SH-SY5Y (cell line): ENCODE results near the gene SFT2D1.

Source experiments
- GATA2 ChIP-seq: IDR thresholded peaks from 2 replicates; pipeline ENCODE4 v1.6.1; 2011; ENCODE audit warnings: mild to moderate bottlenecking, low read depth, low read length
- GATA3 ChIP-seq: IDR thresholded peaks from 2 replicates; pipeline ENCODE4 v1.6.1; 2011; ENCODE audit warnings: low read depth, mild to moderate bottlenecking, low read length, moderate library complexity

Gene SFT2D1

DNA sequence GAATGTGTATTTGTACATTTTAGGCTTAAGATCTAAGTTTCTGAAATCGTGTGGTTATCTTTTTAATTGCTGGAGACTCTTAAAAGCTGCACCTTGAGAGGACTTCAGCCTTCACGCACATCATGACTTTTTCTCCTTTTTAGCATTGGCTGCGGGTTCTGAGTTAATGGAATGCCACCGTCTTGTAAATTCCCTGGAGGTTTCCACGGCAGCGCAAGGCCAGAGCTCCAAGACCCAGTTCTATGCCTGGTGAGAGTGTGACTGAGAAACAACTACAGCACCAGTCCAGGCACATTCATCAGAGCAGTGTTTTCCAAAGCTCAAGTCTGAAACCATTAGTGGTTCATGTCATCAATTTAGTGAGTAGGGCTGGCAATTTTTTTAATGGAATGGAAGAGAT lies 57.1 kb downstream of the SFT2D1 start:
- TF ChIP-seq GATA2 (no peak), GATA3 (no peak)

DNA sequence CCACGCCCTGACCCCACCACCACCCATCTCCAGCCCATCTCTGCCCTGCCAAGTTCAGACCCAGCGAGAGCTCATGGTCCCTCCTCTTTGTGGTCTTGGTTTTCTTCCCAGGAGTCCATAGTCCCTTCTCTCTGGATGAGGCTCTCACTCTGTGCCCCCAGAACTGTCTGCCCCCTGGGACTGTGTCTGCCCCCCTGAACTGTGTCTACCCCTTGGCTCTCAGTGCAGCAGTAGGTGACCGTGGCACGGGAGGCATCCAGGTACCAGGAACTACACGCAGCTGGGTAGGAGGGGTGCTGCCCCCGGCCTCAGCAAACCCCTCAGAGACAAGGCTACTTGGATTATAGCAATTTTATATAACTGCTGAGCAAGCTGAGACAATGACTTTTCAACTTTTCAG lies 57.7 kb downstream of the SFT2D1 start:
- TF ChIP-seq GATA2: no peak
- no peak for TF ChIP-seq GATA3

DNA sequence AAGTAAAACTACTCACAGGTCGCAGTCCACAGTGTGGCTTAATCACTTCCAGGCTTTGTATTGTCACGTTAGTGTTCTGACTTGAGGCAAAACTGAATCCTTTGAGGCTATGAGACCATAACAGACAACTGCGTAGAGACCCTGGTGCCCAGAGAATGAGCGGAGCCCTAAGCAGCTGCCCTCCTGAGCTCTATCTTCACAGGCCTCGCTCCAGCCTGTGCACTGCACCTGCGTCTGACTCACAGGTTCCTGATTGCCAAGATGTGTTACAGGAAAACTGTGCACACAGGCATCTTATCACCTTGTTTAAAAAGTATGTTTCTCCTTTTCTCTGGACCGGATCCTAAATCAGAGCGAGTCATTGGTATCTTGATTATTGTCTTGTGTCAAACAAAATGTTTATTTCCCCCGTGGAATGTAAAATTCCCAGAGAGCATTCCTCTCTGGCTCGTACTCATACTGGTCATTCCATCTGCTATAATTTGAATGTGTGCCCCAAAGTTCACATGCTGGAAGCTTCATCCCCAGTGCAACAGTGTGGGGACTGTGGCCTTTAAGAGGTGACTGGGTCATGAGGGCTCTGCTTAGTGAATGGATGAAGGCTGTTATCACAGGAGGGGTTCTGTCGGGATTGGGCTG lies 59.8 kb downstream of the SFT2D1 start:
- TF ChIP-seq GATA3 (no peak), GATA2 (no peak)

DNA sequence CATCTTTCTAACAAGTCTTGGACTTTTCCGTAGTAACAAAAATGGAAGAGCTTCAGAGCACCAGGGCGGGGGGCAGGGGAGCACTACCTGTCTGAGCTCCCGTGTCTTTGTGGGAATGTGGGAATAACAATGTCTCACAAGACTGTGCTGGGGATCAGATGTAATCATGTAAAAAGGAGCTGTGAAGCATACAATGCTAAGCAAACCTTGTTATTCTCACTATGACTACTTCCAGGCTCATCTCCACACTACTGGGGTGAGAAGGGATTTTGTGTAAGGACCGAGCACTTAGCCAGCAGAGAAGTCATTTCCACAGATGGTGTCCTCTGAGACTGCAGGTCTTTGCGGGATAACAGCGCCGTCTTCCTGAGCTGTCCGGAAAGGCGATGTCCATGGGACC lies 61.2 kb downstream of the SFT2D1 start:
- TF ChIP-seq GATA2: no peak
- no peak for TF ChIP-seq GATA3

DNA sequence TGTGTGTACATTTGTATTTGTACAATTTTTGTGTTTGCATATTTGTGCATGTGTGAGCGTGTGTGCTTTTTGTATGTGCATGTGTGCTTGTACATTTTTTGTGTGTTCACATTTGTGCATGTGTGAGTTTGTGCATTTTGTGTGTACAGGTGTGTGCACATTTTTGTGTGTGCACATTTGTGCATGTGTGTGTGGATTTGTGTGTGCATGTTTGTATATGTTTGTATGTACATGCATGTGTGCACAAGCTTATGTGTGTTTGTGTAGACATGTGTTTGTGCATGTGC lies 63.0 kb downstream of the SFT2D1 start:
- TF ChIP-seq GATA2 (no peak), GATA3 (no peak)

DNA sequence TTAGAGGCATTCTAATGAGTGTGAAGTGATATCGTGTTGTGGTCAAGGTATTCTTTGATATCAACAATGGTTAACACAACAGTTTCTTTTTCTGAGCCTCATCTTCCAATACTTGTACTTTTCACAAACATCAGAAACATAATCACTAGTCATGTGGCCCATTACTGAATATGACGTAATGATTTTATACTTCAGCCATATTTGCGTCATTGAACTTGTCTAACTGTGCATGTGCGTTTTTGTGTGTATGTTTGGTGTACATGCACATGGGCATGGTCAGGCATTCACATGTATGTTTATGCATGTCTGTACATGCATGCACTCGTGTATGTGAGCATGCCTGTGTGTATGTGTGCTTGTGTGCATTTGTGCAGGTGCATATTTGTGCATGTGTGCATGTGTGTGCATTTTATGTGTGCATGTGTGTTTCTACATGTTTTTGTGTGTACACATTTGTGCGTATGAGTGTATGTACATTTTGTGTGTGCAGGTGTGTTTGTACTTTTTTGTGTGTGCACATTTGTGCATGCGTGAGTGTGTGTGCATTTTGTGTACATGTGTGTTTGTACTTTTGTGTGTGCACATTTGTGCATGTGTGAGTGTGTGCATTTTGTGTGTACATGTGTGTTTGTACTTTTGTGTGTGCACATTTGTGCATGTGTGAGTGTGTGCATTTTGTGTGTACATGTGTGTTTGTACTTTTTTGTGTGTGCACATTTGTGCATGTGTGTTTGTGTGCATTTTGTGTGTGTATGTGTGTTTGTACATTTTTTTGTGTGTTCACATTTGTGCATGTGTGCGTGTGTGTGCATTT lies 63.6 kb downstream of the SFT2D1 start:
- TF ChIP-seq GATA3: no peak

DNA sequence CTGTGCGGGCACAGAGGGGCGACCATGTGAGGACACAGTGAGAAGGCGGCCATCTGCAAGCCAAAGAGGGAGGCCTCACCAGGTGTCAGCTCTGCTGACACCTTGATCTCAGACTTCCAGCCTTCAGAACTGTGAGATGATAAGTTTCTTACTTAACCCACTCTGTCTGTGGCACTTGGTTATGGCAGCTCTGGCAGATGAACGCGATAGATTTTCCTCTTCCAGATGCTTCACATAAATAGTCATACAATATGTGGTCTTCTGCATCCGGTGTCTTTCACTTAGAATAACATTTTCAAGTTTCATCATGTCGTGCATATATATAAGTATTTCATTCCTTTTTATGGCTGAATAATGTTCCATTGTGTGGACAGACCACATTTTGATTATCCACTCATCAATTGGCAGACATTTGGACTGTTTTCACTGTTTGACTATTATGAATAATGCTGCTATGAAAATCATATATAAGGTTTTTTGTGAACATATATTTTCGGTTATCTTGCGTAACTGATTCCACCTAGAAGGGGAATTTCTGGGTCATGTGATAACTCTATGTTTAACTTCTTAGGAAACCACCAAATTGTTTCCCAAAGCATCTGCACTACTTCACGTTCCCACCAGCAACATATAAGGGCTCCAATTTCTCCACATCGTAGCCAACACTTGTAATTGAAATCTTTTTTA lies 64.3 kb downstream of the SFT2D1 start:
- TF ChIP-seq GATA2 (no peak), GATA3 (no peak)

DNA sequence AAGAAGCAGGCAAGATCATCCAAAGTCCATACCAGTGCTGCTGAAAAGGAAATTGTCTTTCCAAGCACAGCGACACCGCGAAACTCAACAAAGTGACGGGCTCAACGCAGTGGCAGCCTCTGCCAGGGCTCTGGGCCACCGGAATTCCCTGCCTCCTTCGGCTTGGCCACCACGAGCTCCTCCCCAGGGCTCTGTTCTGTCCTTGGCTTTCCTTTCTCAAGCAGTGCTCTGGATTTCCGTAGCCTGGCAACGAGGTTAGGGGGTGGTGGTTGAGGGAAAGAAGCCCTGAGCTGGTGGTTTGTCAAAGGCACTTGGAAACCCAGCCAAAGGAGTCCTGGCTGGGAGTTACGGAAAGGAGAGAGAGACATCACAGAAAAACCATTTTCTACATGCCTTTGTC lies 65.3 kb downstream of the SFT2D1 start:
- TF ChIP-seq GATA3 (no peak), GATA2 (no peak)

DNA sequence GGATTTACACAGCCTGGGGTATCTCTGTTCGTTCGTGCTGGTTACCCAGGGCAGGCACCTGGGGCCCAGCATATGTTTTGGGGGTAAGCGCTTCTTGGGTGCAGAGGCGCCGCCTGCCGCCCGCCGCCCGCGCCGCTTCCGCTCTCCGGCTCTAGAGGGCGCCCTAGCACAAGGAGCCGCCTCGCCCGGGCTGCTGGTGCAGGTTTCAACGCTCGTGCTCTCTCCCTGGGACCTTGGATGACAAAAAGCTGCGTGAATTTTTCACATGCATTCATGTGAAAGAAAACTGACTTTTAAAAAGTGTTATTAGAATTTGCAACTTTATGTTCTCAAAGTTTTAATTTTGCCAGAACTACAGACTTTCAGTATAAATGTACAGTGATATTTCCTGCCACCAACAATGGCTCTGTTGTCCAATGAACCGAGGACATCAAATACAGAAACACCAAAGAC lies 66.6 kb downstream of the SFT2D1 start:
- TF ChIP-seq GATA2 (no peak), GATA3 (no peak)

DNA sequence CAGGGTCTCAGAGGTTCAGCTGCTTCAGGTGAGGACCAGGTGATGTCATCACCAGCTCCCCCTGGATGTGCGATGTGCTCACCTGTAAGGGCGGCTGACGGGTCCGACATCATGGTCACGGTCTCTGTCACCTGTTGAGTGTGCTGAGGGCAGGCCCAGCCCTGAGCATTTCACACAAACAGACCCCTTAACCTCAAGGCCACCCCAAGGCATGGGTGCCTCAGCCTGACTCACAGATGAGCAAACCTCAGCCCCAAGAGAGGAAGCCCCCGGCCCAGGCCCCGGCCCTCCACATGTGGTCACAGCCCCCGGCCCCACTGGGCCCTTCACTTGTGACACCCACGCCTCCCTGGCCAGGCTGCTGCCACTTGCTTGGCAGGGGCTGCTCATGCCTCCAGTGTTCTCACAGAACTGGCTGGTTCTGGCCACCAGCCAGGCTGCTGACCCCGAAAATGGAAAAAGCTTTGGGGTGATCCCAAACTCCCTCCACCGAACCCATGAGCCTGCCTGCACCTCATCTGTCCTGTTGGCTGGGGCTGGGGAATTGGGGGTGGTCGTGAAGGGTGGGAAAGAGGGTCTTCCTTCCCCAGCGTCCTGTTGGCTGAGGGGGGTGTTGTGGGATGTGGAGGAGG lies 67.5 kb downstream of the SFT2D1 start:
- no peak for TF ChIP-seq GATA2

DNA sequence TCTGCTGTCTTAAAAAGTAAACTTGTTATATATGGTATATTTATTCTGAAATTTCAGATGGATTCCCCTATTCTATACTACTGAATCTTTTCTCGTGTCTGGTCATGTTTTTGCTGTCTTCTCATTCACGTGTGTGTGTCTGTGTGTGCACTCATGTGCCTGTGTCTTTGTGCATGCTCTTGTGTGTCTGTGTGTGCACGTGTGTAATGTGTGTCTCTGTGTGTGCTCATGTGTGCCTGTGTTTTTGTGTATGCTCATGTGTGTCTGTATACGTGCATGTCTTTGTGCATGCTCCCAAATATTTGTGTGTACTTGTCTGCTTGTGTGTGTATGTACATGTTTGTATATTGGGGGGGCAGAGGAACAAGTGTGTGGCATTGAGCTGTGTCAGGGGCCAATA lies 68.2 kb downstream of the SFT2D1 start:
- no peak for TF ChIP-seq GATA3

DNA sequence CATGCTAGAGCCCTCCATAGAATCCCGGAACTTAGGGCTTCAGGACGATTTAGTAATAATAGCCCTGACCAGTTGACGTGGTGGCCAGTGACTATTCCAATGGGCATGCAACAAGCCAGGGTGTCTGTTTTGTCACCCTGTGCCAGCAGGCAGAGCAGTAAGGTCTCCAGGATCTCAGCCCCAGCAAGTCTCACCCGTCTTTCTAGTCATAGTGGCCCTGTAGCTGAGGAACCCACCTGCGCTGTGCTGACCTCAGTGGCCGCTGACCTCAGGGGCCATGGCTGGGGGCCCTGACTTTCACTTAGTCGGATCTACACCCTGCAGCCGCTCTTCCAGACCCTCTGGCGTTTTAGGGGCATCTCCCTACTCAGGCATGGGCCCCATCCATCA lies 71.0 kb downstream of the SFT2D1 start:
- TF ChIP-seq GATA3 (no peak), GATA2 (no peak)

DNA sequence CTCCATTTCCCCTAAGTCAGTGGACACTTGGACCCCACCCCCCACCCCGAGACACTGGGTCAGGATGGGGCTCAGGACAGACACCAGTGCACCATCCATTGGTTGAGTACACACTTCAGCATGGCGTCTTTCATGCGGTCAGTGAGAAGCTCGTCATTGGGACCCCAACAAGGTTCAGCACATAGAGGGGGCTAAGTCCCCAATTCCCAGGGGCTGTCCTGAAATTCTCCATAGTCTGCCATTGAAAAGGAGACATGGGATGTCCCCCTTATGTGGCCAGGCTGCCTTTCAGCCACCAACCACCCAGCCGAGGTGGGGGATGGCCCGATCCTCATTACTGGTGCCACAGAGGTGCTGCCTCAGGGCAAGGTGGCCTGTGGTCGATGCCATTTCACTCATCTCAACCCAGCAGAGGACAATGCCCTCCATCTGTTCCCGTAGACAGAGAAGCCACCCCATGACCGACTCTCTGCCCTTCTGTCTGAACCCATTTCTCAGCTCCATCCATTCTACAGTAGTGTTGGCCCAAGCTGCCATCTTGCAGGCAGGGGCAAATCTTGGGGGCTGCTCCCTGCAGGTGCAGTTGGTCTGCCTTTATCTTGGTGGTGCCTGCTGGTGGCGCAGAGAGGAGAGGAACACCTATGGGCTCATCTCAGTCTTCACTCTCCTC lies 71.5 kb downstream of the SFT2D1 start:
- TF ChIP-seq GATA3 (no peak), GATA2 (no peak)
